Panc1 (cell line): ENCODE measurements around the gene LGALS3. TPM values are rescaled to one million over a fixed set of nuclear protein-coding genes. Genes with fewer than 3 reads are reported as not detected.

Source experiments
- ATAC-seq: fragments of 200-7000 bp; cut with Tn5 transposase; 2 replicates; pipeline ENCODE4 v1.9.1; 2020; ENCODE audit warnings: mild to moderate bottlenecking, moderate library complexity
- BruUV-seq: library from RNA; stranded (reverse); fragments of 400-500 nt; replicated peaks from 2 replicates; lab custom pipeline; 2021; lab: Mats Ljungman, UMichigan
- CTCF ChIA-PET: fragments of 300-600 bp; sonication (Branson Sonifier 250); formaldehyde crosslinking; loops from one replicate; lab custom pipeline; 2022; ENCODE audit warnings: antibody characterized with exemption; lab: Charles Lee
- POLR2A ChIA-PET: fragments of 300-600 bp; sonication (Branson Sonifier 250); formaldehyde crosslinking; loops from one replicate; lab custom pipeline; 2022; ENCODE audit warnings: antibody characterized with exemption; lab: Charles Lee
- DNase-seq: peaks from one replicate; pipeline ENCODE4 v3.0.0-alpha.2; 2010; ENCODE audit warnings: low read depth, low spot score
- H3K27ac ChIP-seq: 2 replicates; pipeline ENCODE4 v1.5.1; 2011; ENCODE audit warnings: mild to moderate bottlenecking, low read length, inconsistent platforms
- H3K27me3 ChIP-seq: fragments of 200-500 bp; sonication (Bioruptor generic); 2 replicates; pipeline ENCODE4 v1.6.0; 2014; ENCODE audit warnings: low read length, inconsistent platforms; ENCODE audit not compliant: control insufficient read depth, insufficient read depth
- H3K36me3 ChIP-seq: fragments of 200-500 bp; sonication (Bioruptor generic); 2 replicates; pipeline ENCODE4 v1.5.1; 2014; ENCODE audit warnings: inconsistent platforms, mild to moderate bottlenecking, low read length, moderate library complexity; ENCODE audit not compliant: control insufficient read depth, insufficient read depth
- H3K4me1 ChIP-seq: 2 replicates; pipeline ENCODE4 v1.5.1; 2011; ENCODE audit warnings: inconsistent platforms, mild to moderate bottlenecking, low read length, moderate library complexity; ENCODE audit not compliant: control insufficient read depth, insufficient read depth
- H3K4me3 ChIP-seq, 2 experiments: 2 replicates each; pipeline ENCODE4 v1.5.1; 2011 to 2012; ENCODE audit warnings: low read depth in 2 of 2, low read length in 2 of 2, mild to moderate bottlenecking in 2 of 2, inconsistent platforms in 1 of 2, moderate library complexity in 1 of 2
- H3K9me3 ChIP-seq: fragments of 200-500 bp; sonication (Bioruptor generic); 2 replicates; pipeline ENCODE4 v1.5.1; 2014; ENCODE audit warnings: low read depth, mild to moderate bottlenecking, inconsistent platforms, low read length, moderate library complexity; ENCODE audit not compliant: control insufficient read depth, insufficient read depth
- POLR2AphosphoS5 ChIP-seq: IDR thresholded peaks from 2 replicates; pipeline ENCODE4 v1.6.1; 2012; ENCODE audit warnings: mild to moderate bottlenecking, low read depth, low read length, moderate library complexity
- SIN3A ChIP-seq: IDR thresholded peaks from 2 replicates; pipeline ENCODE4 v1.6.1; 2012; ENCODE audit warnings: low read depth, mild to moderate bottlenecking, low read length, moderate library complexity, borderline replicate concordance; ENCODE audit not compliant: insufficient read depth
- TCF7L2 ChIP-seq: IDR thresholded peaks from 2 replicates; pipeline ENCODE4 v1.6.1; 2011; ENCODE audit warnings: mild to moderate bottlenecking, low read depth, low read length, inconsistent platforms
- in situ Hi-C: cut with HindIII; loops from 2 replicates; pipeline ENCODE4 v1.10.0; 2016; ENCODE audit warnings: low sequenced_read_pairs, low pct_unique_long_range_greater_than_20kb
- intact Hi-C: fragments of 100-400 bp; cut with micrococcal nuclease; formaldehyde crosslinking; loops from one replicate; pipeline ENCODE4 v1.10.0; 2022; ENCODE audit not compliant: unreplicated experiment
- total RNA-seq: library from RNA; stranded (reverse); gene quantifications from one replicate; pipeline ENCODE4 v1.2.1, GENCODE V29; 2021; ENCODE audit not compliant: unreplicated experiment
- TF ChIP-seq, protein P1 (sequence below), 2 experiments: IDR thresholded peaks; 2 replicates each; pipeline ENCODE4 v1.6.1; 2011 to 2012; ENCODE audit warnings: low read depth in 2 of 2, control low read depth in 1 of 2, low read length in 1 of 2, mild to moderate bottlenecking in 1 of 2, moderate library complexity in 1 of 2; ENCODE audit not compliant: insufficient read depth in 1 of 2
- TF ChIP-seq, protein P2 (sequence below): fragments of 450-650 bp; IDR thresholded peaks from 2 replicates; pipeline ENCODE4 v1.5.1; 2017; ENCODE audit warnings: mild to moderate bottlenecking

Gene LGALS3
- total RNA-seq, 1 experiment from 2014 or later = 146 TPM

DNA sequence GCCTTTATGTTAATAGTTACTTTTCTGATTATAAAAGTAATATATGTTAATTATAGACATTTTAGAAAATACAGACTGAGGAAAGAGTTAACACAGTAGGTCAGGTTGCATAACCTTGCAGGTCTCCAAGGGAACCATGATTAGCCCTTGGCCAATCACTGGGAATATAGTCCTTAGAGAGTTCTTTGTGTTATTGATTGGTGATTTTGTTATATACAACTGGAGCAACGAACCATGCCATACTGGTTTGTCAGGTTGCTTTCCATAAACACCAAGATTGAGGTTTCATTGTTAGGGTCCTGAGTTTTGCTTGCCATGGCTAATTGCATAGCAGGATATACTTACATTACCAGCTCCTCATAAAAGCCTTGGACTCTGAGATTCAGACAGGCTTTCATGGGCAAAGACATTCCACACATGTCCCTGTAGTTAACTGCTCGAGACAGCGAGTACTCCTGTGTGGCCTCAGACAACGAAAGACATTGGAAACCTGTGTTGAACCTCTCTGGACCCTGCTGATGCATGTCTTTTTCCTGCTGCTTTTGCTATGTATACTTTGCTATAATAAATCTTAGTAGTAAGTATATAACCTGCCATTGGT is 43.9 kb upstream of the LGALS3 start:
- H3K9me3 ChIP-seq = no peaks in the 10 kb centered on the region
- TF ChIP-seq, protein P1, sequence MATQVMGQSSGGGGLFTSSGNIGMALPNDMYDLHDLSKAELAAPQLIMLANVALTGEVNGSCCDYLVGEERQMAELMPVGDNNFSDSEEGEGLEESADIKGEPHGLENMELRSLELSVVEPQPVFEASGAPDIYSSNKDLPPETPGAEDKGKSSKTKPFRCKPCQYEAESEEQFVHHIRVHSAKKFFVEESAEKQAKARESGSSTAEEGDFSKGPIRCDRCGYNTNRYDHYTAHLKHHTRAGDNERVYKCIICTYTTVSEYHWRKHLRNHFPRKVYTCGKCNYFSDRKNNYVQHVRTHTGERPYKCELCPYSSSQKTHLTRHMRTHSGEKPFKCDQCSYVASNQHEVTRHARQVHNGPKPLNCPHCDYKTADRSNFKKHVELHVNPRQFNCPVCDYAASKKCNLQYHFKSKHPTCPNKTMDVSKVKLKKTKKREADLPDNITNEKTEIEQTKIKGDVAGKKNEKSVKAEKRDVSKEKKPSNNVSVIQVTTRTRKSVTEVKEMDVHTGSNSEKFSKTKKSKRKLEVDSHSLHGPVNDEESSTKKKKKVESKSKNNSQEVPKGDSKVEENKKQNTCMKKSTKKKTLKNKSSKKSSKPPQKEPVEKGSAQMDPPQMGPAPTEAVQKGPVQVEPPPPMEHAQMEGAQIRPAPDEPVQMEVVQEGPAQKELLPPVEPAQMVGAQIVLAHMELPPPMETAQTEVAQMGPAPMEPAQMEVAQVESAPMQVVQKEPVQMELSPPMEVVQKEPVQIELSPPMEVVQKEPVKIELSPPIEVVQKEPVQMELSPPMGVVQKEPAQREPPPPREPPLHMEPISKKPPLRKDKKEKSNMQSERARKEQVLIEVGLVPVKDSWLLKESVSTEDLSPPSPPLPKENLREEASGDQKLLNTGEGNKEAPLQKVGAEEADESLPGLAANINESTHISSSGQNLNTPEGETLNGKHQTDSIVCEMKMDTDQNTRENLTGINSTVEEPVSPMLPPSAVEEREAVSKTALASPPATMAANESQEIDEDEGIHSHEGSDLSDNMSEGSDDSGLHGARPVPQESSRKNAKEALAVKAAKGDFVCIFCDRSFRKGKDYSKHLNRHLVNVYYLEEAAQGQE (IDR thresholded peaks at IDR 0.05; ENCODE audit: insufficient read depth in 1 of 2, low read depth in 2 of 2, low read length in 1 of 2) = no peak
- TF ChIP-seq SIN3A = no peak
- no peak for TF ChIP-seq POLR2AphosphoS5
- no peak for TF ChIP-seq TCF7L2
- TF ChIP-seq, protein P2, sequence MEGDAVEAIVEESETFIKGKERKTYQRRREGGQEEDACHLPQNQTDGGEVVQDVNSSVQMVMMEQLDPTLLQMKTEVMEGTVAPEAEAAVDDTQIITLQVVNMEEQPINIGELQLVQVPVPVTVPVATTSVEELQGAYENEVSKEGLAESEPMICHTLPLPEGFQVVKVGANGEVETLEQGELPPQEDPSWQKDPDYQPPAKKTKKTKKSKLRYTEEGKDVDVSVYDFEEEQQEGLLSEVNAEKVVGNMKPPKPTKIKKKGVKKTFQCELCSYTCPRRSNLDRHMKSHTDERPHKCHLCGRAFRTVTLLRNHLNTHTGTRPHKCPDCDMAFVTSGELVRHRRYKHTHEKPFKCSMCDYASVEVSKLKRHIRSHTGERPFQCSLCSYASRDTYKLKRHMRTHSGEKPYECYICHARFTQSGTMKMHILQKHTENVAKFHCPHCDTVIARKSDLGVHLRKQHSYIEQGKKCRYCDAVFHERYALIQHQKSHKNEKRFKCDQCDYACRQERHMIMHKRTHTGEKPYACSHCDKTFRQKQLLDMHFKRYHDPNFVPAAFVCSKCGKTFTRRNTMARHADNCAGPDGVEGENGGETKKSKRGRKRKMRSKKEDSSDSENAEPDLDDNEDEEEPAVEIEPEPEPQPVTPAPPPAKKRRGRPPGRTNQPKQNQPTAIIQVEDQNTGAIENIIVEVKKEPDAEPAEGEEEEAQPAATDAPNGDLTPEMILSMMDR = no peak
- in situ Hi-C loops (no loop called here), intact Hi-C loops (no loop called here)
- H3K27me3 ChIP-seq = no peaks in the 10 kb centered on the region
- POLR2A ChIA-PET = no interaction called here
- no peaks in the 10 kb centered on the region for H3K36me3 ChIP-seq
- DNase-seq = no peak
- H3K27ac ChIP-seq = no peak overlapping the region
- H3K4me1 ChIP-seq = no peaks in the 10 kb centered on the region
- no peak overlapping the region for H3K4me3 ChIP-seq
- no peak for ATAC-seq
- CTCF ChIA-PET = no interaction called here
- no TSS peak for BruUV-seq

DNA sequence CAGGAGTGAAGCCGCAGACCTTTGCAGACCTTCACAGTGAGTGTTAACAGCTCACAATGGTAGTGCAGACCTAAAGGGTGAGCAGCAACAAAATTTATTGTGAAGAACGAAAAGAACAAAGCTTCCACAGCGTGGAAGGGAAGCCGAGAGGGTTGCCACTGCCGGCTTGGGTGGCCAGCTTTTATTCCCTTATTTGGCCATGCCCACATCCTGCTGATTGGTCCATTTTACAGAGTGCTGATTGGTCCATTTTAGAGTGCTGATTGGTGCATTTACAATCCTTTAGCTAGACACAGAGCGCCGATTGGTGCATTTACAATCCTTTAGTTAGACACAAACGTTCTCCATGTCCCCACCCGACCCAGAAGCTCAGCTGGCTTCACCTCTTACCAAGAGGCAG is 42.1 kb upstream of the LGALS3 start:
- no peaks in the 10 kb centered on the region for H3K9me3 ChIP-seq
- BruUV-seq = no TSS peak
- TF ChIP-seq, protein P1 (IDR thresholded peaks at IDR 0.05; ENCODE audit: insufficient read depth in 1 of 2, low read depth in 2 of 2, low read length in 1 of 2) = no peak
- no peak for TF ChIP-seq POLR2AphosphoS5
- TF ChIP-seq SIN3A = no peak
- no peak for TF ChIP-seq TCF7L2
- TF ChIP-seq, protein P2 = no peak
- ATAC-seq = no peak
- CTCF ChIA-PET = no interaction called here
- H3K27ac ChIP-seq = no peak overlapping the region
- H3K27me3 ChIP-seq = no peaks in the 10 kb centered on the region
- DNase-seq = no peak
- in situ Hi-C loops (no loop called here), intact Hi-C loops (no loop called here)
- H3K4me3 ChIP-seq = no peak overlapping the region
- H3K36me3 ChIP-seq = no peaks in the 10 kb centered on the region
- POLR2A ChIA-PET = no interaction called here
- H3K4me1 ChIP-seq = no peaks in the 10 kb centered on the region
